GM10266 (cell line): Measurements from ENCODE around the gene PTPRF.
"Not testable (repeated sequence)": the region's sequence is repeated elsewhere in the genome, so short reads cannot be mapped to it uniquely, and the experiment has no call there.

Experiments
- DNase-seq: peaks from one replicate; pipeline ENCODE4 v3.0.0; 2012; ENCODE audit errors: extremely low spot score
- CTCF ChIP-seq: IDR thresholded peaks from 2 replicates; pipeline ENCODE4 v1.5.1; 2012; ENCODE audit warnings: mild to moderate bottlenecking, low read depth; ENCODE audit not compliant: control insufficient read depth, insufficient read depth; ENCODE audit errors: missing control alignments

Gene PTPRF

GRCh38 chr1:43548285-43549271 lies 17.9 kb downstream of the PTPRF start:
- TF ChIP-seq CTCF, result no peak
- DNase-seq, result no peak

GRCh38 chr1:43549394-43549793 lies 18.7 kb downstream of the PTPRF start:
- DNase-seq, result not testable (repeated sequence)

- TF ChIP-seq CTCF, result no peak
- DNase-seq, result no peak
These were observed 19.4 kb downstream of the PTPRF start for GRCh38 chr1:43549921-43550597.

GRCh38 chr1:43550598-43551246 lies 20.0 kb downstream of the PTPRF start:
- DNase-seq, result no peak
- no peak for TF ChIP-seq CTCF

GRCh38 chr1:43551396-43551888 lies 20.8 kb downstream of the PTPRF start:
- no peak for DNase-seq
- TF ChIP-seq CTCF, result no peak

GRCh38 chr1:43552059-43552742 lies 21.5 kb downstream of the PTPRF start:
- no peak for DNase-seq
- TF ChIP-seq CTCF, result no peak

GRCh38 chr1:43552813-43553212 lies 22.1 kb downstream of the PTPRF start:
- DNase-seq, result no peak
- no peak for TF ChIP-seq CTCF
